Frontal cortex (tissue), 4 donors: ENCODE data around the gene ESPN. TPM values are rescaled to one million over a fixed set of nuclear protein-coding genes. Genes with fewer than 3 reads are reported as not detected.

Source experiments
- DNase-seq, 2 donors: peaks; one replicate each; pipeline ENCODE4 v3.0.0; 2012; ENCODE audit warnings: low spot score in 2 of 2
- FAIRE-seq: peaks from 2 replicates; lab custom pipeline; 2012; peaks lifted over from hg19 to GRCh38; lab: Jason Lieb, UNC
- total RNA-seq: library from RNA; depleted of rRNA; stranded (reverse); fragments of >200 nt; gene quantifications from one replicate; pipeline ENCODE4 v1.2.3, GENCODE V29; 2014
- donor health status: control.
- donor health status: control.
- donor health status: control.

The ESPN gene
- total RNA-seq, 1 donor from 2014 or later: not detected

DNA sequence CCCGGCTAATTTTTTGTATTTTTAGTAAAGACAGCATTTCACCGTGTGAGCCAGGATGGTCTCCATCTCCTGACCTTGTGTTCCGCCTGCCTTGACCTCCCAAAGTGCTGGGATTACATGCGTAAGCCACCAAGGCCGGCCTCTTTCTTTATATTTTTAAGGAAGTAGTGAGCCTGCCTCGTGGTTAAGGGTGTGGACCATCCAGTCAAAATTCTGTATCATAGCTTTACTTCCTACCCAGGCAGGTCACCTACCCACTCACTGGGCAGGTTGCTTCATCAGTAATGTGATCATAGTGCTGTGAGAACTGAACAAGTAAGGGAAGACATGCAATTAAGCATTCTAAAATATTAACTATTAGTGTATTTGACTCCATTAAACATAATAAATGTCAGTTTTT, 22.9 kb upstream of the ESPN start:
- DNase-seq (no peak), FAIRE-seq (no peak)

DNA sequence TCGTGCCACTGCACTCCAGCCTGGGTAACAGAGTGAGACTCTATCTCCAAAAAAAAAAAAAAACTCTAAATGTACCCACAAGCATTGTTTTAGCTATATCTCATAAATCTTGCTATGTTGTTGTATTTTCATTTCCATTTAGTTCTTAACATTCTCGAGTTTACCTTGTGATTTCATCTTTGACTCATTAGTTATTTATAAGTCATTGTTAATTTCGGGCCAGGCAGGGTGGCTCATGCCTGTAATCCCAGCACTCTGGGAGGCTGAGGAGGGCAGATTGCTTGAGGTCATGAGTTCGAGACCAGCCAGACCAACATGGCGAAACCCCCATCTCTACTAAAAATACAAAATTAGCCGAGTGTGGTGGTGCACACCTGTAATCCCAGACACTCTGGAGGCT, 16.6 kb upstream of the ESPN start:
- no peak for FAIRE-seq
- no peak for DNase-seq

DNA sequence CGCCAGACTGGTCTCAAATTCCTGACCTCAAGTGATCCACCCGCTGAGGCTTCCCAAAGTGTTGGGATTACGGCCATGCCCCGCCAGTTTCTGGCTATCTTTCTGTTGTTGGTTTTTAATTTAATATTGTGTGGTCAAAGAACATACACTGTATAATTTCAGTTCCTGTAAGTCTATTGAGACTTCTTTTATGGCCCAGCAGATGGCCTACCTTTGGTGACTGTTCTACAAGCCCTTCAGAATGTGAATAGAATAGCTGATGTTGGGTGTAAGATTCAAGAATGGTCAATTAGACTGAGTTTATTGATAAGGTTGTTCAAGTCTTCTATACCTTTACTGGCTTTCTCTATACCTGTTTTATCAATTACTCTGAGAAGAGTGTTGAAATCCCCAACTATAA, 15.5 kb upstream of the ESPN start:
- FAIRE-seq (no peak), DNase-seq (no peak)

DNA sequence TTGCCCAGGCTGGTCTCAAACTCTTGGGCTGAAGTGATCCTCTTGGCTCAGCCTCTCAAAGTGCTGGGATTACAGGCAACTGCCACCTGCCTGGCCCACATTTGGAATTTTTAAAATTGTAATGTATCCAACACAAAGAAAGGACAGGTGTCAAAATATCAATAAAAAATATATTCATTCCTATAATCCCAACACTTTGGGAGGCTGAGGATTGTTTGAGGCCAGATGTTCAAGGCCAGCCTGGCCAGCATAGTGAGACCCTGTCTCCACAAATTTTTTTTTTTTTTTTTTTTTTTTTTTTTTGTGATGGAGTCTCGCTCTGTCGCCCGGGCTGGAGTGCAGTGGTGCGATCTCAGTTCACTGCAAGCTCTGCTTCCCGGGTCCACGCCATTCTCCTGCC, 14.8 kb upstream of the ESPN start:
- DNase-seq (no peak), FAIRE-seq (no peak)

DNA sequence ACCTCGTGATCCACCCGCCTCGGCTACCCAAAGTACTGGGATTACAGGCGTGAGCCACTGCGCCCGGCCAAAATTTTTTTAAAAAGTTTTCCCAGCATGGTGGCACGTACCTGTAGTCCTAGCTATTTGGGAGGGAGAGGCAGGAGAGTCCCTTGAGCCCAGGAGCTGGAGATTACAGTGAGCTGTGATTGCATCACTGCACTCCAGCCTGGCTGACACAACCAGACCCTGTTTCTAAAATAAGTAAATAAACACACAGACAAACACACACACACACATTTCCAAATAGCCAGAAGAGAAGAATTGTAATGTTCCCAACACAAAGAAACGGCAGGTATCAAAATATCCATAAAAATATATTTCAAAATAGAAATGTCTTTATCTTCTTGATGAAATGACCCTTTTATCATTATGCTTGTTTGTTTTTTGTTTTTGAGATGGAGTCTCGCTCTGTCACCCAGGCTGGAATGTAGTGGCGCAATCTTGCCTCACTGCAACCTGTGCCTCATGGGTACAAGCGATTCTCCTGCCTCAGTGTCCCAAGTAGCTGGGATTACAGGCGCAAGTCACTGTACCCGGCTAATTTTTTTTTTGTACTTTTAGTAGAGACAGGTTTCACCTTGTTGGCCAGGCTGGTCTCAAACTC, 14.2 kb upstream of the ESPN start:
- DNase-seq: no peak
- no peak for FAIRE-seq

DNA sequence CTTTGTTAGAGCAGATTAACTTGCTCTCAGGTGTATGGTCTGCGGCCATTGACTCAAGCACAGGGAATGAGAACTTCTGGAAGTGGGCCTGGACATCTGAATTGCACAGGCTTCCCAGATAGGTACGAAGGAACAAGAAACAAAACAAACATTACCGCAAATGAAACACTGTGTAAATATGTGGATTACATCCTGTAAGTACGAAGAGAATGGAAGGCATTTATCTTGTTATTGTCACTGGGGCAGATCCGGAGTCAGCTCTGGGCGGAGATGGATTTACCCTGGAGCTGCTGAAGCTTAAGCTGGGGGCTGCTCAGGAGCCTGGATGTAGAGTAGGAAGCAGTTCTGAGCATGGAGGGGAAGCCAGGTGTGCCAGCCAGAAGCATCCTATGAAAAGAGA, 11.7 kb upstream of the ESPN start:
- FAIRE-seq (no peak), DNase-seq (no peak)

DNA sequence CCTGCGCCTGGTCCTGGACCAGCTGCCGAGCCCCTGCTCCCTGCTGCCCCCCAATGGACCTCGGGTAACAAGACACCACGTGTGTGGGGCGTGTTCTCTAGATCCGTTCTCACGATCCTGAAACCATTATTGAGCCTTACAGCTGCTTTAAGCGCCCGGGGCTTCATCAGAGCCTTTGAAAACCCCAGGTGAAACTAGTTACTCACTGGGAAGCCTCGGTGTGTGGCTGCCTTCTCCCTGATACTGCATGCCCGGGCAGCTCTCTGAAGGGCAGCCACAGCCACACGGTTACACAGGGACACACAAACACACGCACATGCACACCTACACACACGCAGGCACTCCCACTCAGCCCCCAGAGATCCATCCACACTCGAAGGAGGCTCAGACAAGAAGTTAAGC, 10.1 kb upstream of the ESPN start:
- FAIRE-seq (no peak), DNase-seq (peak in 1 of 2 donors; percentile 37)

DNA sequence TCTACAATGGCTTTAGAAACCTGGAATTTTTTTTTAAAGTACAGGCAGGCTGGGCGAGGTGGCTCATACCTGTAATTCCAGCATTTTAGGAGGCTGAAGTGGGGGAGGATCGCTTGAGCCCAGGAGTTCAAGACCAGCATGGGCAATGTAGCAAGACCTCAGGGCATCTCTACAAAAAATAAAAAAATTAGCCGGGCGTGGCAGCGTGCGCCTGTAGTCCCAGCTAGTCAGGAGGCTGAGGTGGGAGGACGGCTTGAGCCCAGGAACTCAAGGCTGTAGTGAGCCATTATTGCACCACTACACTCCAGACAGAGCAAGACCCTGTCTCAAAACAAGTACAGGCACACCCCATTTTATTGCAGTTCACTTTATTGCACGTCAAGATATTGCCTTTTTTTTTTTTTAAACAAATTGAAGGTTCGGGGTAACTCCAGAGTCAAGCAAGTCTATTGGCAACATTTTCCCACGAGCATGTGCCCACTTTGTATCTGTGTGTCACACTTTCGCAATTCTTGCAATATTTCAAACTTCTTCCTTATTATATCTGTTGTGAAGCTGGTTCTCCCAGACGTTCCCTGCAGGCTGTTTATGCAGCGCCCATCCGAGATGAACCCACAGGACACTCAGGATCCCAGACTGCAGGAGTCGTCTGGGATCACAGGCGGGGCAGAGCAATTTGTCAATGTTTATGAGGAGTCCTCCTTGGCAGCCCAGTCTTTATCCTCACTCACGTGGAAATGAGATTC, 9.5 kb upstream of the ESPN start:
- FAIRE-seq: no peak
- no peak for DNase-seq

DNA sequence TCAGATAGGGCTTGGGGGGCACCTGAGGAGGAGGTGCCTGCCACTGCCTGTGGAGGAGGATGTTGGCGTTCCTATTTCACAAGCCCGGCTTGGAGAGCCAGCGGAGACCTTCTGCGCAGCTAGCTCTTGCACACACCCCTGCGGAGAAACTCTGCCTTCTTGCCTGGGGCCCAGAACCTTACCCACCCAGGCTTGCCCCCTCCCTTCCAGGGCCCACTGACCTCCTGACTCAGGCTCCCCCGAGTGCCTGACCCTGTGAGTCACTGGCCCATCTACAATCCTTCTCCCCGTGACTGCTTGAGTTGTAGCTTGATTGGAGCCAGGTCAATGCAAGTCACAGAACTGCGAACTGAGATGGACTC, 8.3 kb upstream of the ESPN start:
- FAIRE-seq: no peak

DNA sequence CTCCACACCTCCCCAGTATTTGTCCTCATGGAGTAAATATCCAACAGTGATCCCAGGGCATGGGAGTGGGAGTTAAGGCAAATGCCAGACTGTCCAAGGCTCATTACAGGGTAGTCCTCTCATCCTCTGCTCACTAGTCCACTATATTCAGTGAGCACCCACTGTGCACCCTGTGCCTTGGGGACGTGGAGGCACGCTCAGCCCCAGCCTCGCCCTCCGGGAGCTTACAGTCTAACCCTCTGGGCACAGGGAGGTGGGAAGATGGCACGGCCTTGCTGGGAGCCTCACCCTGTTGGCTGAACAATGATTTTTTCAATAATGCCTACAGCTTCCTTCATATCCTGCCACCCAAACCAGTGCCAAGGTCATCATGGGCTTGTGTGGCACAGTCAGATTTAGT, 7.7 kb upstream of the ESPN start:
- DNase-seq (no peak), FAIRE-seq (no peak)

More for the DNA sequence above, 8.3 kb upstream of the ESPN start:
- no peak for DNase-seq

DNA sequence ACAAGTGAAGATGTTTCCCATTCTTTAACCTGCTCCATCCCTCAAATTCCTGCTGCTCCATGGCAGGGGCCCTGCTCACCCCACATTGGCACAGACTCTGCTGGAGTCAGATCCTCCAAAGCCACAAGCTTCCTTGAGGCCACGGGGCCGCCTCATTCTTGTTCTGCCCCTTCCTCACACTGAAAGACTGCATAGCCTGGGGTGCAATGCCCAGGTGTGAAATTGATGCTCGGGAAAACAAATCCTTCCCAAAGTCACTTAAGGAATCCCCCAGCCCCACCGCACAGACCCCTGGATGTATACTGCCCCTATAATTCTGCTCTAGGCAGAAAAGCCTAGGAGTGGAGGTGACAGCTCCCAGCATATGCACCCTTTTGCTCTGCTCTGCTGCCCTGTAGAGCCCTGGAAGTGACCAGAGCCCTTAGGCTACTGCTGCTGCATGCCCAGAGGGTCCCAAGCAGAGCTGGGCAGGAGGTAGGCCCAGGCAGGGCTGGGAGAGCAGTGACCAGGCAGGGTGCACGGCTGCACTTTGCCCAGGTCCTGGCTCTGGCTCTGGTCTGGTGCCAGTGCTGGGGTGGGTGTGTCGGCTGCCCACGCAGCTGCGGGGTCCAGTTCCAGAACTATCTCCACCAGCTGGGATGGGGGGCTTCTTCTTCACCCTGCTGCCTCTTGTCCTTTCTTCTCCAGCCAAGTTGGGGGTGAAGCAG, 6.5 kb upstream of the ESPN start:
- FAIRE-seq: no peak
- DNase-seq: no peak

DNA sequence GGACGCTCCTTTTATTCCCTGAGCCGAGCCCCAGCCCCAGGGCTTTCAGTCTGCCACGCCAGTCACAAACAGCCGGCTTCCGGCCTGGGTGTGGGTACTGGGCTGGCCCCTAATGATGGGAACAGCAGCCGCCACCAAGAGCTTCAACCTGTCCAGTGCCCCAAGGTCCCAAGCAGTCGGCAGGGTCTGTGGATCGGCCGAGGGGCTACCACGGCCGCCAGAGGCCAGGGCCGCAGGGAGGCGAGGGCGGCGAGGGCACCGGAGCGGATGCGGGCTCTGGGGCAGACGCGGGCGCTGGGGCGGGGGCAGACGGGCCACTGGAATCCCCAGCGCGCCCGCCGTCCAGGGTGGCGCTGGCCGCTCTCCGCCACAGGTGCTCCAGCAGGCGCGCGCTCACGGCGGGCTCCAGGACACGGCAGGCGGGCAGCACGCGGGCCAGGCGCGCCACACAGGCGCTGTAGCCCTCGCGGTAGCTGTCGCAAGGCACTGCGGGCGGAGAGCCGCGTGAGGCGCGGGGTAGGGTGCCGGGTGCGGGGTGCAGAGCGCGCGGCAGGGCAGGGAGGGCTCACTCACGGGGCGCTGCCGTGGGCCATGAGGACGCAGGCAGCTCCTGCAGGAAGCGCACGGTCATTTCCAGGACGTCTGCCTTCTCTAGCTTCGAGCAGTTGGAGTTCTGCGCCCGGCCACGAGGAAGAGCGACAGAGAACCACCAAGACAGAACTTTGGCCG, 5.7 kb upstream of the ESPN start:
- no peak for DNase-seq
- FAIRE-seq: no peak

DNA sequence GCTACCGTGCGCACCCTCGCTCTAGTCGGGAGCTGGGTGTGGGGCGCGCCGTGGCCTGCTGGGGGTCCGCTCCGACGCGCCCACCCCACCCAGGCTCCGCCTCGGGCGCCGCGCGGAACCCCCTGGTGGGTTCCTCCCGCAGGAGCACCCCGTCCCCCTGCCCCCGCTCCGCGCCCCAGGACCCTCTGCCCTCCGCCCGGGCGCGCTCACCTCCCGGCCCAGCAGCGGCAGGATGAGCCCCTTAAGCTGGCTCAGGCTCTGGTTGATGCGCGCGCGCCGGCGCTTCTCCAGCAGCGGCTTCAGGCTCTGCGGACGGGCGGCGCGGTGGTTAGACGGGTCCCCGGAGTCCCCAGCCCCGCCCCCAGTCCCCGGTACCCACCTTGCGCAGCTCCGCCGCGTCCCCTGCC, 5.2 kb upstream of the ESPN start:
- FAIRE-seq: no peak
- no peak for DNase-seq

DNA sequence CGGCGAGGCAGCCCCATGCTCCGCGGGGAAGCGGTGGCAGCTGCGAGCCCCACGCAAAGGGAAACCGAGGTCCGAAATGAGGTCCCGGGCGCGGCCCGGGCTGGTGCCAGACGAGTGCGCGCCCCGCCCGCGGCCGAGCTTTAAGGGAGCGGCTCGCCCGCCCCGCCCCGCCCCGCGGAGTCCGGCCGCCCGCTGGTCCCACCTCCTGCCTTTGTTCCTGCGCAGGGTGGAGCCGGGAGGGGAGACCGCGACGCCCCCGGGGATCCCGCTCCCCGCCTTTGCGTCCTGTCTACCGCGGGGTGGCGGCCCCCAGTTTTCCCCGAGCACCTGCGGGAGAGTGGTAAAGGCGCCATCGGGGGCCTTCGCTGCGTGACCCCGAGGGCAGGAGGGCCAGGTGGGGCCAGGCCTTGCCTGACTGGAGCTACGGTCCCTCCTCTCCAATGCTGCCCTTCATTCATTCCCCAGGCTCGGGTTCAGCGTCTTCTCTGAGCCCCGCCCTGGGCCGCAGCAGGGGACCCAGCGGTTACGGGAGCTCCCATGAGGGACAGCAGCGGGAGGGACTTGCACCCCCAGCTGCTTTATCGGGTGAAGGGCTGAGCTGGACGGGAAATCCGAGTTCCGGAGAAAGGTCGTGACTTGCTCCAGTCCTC, 4.6 kb upstream of the ESPN start, which contains the start of gene HES2:
HES2 (minus strand) TSS at position 116 of the 650 bp plus-strand sequence; CDS start at position 17, 99 bp downstream.
- peak; percentile 49 to 52 for DNase-seq

DNA sequence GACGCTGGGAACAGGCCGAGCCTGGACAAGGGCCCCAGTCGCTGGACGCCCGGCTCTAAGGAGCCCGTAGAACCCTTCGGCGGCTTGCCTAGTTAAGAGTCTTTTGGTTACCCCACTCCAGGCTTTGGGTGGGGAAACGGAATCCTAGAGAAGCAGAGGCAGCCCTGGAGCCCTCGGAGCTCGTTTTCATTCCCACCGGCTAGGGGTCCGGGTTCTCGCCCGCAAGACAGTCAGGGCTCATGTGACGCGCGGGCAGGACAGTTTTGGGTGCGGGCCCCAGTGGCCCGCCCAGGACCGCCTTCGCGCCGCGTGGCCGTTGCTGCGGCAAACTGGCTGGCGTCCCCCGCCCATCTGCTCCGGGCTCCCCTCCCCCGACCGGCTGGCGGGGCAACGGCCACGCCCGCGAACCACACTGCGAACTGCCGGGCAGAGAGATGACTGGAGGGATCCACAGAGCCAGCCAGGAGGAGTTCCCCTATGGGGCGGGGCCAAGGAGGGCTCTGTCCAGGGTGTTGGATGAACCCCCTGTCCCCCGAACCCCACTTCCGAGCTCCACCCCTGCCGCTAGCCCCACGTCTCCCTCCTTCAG, 4.0 kb upstream of the ESPN start:
- DNase-seq: no peak

More for the DNA sequence above, 4.6 kb upstream of the ESPN start, which contains the start of gene HES2:
- no peak for FAIRE-seq

DNA sequence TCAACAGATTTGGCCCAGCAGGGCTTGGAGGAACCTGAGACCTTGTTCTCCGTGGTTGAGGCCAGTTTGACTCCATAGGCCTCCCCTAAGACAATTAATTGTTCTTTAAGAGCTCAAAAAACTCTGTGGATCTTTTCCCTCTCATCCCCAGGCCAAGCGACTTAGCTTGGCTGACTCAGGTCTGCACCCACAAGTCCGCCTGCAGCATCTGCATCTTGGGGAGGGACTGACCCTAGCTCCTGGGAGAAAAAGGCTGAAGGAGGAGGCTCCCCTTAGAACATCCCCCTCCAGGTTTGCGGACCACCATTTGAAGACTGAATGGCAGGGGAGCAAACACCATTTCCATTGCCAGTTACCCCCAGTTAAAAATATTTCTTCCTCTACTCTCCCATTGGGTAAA, 3.3 kb upstream of the ESPN start:
- DNase-seq (no peak), FAIRE-seq (no peak)

More for the DNA sequence above, 4.0 kb upstream of the ESPN start:
- no peak for FAIRE-seq

DNA sequence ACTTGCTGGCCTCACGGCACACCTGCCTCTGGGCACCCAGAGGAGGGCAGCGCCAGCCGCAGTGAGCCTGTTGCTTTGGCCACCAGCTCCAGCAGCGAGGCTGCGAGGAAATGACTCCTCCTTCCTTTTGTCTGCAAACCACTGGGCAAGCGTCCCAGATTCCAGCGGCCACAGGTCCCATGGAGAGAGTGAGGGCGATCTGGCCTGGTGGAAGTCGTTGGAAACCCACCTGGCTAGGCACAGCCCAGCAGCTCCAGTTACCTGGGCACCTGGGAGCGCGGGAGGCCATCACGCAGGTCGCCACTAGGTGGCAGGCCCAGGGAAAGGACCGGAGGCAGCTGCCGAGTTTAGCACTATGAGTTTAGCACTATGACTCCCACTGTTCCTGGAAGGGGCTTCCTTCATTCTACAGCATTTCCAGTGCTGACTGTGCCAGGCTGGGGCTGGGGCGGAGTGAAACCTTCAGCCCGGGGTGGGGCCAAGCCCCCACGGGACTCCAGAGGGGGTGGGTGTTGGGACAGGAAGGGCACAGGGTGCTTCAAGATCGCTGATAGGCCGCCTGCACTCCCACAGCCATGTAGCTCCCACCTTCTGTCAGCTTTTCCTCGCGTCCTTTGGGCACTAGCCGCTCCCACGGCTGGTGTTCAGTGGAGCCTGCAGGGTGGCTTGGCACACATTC, 1.1 kb upstream of the ESPN start:
- DNase-seq: peak in 1 of 2 donors; percentile 67
- no peak for FAIRE-seq

DNA sequence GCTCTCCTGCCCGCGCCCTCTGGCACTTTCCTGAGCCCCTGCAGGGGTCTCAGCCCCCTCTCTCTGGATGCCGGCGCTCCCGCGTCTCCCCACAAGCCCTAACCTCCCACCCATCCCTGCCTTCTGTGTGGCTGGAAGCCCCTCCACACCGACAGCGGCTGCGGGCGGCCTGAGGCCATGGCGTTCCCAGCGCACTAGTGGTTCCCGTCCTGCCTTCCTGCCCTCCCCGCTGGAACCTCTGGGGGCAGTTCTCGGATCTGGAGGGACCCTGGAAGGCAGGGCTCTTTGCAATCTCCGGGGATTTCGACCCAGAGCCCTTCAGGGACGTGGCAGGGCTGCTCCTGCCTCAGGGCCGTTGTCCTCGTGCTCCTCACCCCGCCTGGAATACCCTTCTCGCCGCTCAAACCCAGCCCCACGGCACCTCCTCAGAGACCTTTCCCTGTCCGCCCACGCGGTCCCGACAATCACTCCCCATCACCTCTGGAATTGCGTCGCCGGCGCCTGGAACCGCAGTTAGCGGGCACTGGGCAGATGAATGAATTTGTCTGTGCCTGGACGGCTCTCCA, 493 bp upstream of the ESPN start:
- FAIRE-seq (no peak), DNase-seq (no peak)

DNA sequence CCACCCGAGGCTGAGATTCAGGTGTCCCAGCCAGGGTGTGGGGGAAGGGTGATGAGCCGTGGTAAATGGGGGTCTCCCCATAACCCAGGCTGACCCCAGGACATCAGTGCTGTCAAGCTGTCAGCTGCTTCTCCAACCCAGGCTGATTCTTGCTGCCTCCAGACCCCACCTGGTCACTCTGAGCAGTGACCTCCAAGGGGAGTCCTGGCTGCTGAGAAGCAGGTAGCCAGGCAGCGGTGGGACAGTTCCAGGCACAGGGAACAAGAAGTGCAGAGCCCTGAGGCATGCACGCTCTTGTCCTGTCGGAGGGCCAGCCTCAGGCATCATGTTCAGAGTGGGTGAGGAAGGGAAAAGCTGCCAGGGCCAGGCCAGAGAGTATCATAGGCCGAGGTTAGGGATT, 1.1 kb downstream of the ESPN start:
- FAIRE-seq (no peak), DNase-seq (no peak)
